ENCODE results near the gene CASP1.

DNA sequence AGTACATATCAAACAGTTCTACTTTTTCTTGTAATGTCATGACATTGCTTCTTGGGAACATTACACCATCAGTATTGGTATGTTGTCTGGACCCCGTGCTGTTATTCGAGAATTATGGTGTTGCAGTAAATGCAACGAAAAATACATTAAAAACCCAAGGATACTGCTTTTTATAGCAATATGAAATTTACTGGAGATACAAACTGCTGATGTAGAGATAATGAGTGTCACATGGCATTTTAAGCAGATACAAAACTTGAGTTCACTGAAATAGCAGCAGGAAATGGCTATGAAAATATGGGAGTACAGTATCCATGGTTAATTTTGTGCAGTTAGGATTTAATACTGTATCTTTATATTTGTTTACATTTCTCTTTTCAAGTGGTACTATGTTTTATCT, 17.5 kb upstream of the CASP1 start:
- no peak for TF ChIP-seq JUN (CRISPR knock-in tag; IDR thresholded peaks at IDR 0.05)
- TF ChIP-seq, protein P1, sequence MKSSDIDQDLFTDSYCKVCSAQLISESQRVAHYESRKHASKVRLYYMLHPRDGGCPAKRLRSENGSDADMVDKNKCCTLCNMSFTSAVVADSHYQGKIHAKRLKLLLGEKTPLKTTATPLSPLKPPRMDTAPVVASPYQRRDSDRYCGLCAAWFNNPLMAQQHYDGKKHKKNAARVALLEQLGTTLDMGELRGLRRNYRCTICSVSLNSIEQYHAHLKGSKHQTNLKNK (CRISPR knock-in tag; IDR thresholded peaks at IDR 0.05): no peak
- TF ChIP-seq, protein P2, sequence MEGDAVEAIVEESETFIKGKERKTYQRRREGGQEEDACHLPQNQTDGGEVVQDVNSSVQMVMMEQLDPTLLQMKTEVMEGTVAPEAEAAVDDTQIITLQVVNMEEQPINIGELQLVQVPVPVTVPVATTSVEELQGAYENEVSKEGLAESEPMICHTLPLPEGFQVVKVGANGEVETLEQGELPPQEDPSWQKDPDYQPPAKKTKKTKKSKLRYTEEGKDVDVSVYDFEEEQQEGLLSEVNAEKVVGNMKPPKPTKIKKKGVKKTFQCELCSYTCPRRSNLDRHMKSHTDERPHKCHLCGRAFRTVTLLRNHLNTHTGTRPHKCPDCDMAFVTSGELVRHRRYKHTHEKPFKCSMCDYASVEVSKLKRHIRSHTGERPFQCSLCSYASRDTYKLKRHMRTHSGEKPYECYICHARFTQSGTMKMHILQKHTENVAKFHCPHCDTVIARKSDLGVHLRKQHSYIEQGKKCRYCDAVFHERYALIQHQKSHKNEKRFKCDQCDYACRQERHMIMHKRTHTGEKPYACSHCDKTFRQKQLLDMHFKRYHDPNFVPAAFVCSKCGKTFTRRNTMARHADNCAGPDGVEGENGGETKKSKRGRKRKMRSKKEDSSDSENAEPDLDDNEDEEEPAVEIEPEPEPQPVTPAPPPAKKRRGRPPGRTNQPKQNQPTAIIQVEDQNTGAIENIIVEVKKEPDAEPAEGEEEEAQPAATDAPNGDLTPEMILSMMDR (IDR thresholded peaks at IDR 0.05): no peak
- no peak for TF ChIP-seq TEAD4 (CRISPR knock-in tag; IDR thresholded peaks at IDR 0.05)
- no peak for TF ChIP-seq IRF2 (CRISPR knock-in tag; IDR thresholded peaks at IDR 0.05; ENCODE audit: borderline replicate concordance, low read depth)
- TF ChIP-seq, protein P3, sequence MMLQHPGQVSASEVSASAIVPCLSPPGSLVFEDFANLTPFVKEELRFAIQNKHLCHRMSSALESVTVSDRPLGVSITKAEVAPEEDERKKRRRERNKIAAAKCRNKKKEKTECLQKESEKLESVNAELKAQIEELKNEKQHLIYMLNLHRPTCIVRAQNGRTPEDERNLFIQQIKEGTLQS (CRISPR knock-in tag; conservative IDR thresholded peaks at IDR 0.05): no peak
- TF ChIP-seq, protein P4, sequence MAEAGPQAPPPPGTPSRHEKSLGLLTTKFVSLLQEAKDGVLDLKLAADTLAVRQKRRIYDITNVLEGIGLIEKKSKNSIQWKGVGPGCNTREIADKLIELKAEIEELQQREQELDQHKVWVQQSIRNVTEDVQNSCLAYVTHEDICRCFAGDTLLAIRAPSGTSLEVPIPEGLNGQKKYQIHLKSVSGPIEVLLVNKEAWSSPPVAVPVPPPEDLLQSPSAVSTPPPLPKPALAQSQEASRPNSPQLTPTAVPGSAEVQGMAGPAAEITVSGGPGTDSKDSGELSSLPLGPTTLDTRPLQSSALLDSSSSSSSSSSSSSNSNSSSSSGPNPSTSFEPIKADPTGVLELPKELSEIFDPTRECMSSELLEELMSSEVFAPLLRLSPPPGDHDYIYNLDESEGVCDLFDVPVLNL (CRISPR knock-in tag; IDR thresholded peaks at IDR 0.05; ENCODE audit: borderline replicate concordance, low read depth): no peak
- no peak for TF ChIP-seq ZBTB21 (CRISPR knock-in tag; IDR thresholded peaks at IDR 0.05; ENCODE audit: borderline replicate concordance)
